ENCODE data around the gene MFAP1.

The MFAP1 gene

DNA sequence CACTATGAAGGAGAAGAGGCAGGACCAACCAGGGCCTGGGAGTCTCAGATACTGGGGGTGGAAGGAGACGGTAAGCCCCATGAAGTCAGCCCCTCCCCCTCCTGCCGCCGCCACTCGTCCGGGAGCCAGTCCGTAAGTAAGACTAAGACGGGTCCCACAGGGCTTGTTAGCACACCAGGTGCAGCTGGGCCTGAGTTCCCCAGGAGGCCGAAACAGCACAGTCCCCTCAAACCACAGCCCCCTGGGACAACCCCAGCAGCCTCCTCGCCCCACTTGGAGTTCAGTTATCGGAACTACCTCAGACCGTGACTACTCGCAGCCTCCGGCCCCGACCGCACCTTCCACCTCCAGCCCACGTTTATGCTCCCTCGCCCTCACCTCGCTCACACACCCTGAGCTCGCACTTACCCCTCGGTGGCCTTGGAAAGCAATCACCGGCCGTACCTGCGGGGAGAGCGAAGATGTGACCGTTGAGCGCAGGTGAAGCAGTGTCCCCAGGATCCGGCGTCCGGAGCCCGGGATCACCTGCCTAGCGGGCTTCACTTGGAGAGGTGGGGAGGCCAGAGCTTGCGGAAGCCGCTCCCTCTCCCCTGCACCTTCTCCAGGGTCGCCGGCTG, 48.3 kb downstream of the MFAP1 start:
- no peak for DNase-seq (ENCODE audit: low read depth)

DNA sequence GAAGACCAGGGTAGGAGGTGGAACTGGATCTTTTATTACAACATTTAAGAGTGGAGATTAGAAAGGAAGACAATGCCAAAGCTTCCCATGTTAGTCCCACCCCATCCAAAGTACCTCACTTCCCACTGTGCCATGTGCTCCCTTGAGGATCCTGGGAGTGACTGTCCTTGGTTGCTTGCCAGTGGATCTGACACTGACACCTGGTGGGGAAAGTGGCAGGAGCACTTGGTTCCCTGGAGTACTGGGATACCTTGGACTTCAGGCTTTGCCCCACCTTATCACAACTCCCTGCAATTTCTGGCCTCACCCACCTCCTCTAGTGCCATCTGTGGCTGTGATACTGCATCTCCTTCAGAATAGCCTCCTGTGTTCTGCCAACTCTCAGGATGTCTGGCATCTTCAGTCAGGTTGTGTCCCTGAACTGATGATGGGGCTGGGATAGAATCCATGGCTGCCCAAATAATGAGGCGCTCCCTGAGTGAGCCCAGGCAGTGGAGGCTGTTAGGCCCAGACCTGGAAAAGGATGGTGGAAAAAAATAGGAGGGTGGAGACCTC, 49.0 kb downstream of the MFAP1 start:
- no peak for DNase-seq (ENCODE audit: low read depth)

DNA sequence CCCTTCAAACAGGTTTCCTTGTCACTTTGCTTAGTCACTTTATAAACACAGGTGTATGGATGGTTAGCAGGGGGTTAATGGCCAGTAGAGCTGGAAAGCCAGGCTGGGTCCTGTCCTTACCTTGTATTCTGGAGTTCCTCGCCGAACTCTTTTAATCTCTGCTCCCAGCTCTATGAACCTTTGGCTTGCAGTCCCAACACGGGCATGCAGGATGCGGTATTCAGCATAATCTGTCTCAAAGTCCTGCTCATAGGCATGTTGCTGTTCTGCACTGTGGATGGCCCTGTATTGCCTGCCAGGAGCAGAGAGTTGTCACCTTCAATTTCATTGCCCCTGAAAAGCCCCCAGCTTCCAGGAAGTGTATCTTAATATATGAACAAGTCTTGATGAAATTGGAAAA, 50.4 kb downstream of the MFAP1 start:
- DNase-seq (ENCODE audit: low read depth), result no peak

DNA sequence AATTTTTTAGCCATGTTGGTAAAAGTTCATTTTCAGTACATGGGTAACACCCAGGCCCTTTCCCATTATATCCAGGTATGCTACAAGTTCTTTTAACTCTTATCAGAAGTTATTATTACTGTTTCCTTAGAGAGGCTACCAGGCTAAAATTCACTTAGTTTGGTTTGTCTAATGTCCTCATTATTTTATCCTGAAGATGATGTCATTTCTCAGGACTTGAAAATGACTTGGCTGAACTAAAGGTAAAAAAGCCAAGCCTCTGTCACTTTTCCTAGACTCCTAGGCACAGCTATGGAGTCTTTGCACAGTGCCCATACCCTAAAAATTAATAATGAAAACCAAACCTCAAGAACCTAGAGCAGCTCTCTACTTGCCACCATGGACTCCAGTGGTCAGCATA, 51.9 kb downstream of the MFAP1 start:
- DNase-seq (ENCODE audit: low read depth), result no peak

DNA sequence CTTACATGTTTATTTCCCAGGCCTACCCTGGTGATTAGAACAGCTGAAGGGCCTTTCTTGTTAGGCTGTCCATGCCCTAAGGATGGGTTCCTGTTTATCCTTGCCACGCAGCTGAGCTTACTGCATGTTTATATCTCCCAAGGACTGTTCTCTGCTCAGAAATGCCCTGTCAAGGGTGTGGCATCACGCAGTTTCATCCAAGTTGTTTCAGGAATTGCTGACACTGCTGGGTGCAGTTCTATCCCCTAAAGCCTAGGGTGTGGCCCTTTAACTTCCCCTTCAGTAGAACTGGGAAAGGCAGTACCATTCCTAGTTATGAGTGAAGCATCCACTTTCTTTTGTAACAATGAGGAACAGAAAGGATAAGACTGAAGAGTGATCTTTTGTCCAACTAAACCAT, 52.7 kb downstream of the MFAP1 start:
- DNase-seq (ENCODE audit: low read depth), result no peak

DNA sequence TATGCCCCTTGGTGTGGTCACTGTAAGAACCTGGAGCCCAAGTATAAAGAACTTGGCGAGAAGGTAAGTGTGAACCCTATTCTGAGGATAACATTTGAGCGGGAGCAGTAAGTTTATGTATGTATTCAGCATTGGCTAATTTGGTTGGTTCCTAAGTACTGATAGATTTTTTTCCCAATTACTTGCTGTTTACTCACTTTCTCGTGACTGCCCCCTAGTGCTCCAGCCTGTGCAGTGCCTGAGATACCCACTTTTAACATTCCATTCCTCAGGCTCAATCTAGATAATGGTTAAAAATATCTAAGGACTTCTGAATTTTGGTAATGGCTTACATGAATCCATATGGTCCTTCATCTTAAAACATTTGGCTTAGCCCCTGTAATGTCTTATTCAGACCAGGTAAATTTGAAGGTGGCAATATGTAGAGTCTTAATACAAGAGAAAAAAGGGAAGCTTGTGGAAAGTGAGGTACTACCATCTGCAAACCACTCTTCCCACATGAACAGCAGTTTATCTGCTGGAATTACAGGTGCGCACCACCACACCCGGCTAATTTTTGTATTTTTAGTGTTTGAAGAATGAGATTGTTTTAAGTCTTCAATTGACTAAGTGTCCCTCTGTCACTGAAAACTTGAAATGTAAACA, 54.8 kb downstream of the MFAP1 start:
- DNase-seq (ENCODE audit: low read depth), result no peak

DNA sequence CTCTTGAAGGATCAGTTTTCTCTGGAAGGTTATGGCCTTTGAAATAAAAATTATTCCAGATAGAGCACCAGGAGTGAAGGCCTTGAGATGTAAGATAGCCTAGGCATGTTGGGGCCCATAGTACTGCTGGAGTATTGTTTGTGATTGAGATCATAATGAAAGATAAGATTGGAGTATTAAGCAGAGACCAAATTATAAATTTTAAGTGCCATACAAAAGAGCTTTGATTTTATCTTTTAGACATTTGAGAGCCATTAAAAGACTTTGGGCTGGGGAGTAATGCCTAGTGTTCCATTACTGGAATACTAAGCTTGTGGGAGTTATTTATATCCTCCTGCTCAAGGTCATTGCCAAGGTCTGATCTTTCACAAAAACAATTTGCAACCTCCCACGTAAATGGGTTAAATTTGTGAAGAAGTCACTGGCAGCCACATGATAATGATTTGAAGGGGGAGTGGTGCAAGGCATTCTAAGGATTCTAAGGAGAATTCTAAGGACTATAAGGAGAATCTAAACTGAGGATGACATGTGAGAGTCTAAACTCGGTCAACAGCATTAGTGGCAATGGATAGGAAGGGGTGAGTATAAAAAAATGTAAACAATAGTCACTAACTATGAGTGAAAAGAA, 60.6 kb downstream of the MFAP1 start:
- no peak for DNase-seq (ENCODE audit: low read depth)

DNA sequence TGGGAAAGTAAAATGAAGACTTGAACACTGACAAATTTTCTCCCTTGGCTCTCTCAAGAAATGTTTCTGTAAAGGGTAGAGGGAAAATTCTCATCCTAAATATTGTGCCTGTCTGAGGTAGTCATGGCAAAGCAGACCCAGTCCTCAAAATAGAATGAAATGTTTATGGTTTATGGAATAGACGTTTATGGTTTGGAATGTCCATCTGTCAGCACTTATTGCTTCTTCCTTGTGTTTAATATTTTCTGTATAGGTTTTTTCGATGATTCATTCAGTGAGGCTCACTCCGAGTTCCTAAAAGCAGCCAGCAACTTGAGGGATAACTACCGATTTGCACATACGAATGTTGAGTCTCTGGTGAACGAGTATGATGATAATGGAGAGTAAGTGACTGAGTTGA, 61.7 kb downstream of the MFAP1 start:
- no peak for DNase-seq (ENCODE audit: low read depth)
